Nephron progenitor cell (in vitro differentiated cells): ENCODE results near the gene PTBP3.

Experiments
- DNase-seq: peaks from one replicate; pipeline ENCODE4 v3.0.0; 2021
- H3K27ac Mint-ChIP-seq: 2 replicates; pipeline ENCODE4 v1.8.0; 2021; ENCODE audit warnings: mild to moderate bottlenecking, moderate library complexity, mixed read lengths
- H3K27me3 Mint-ChIP-seq: 2 replicates; pipeline ENCODE4 v1.8.0; 2021; ENCODE audit warnings: mild to moderate bottlenecking, low read depth, mixed read lengths; ENCODE audit not compliant: poor library complexity
- H3K36me3 Mint-ChIP-seq: 2 replicates; pipeline ENCODE4 v1.8.0; 2021; ENCODE audit warnings: low read depth, mixed read lengths
- H3K4me1 Mint-ChIP-seq: 2 replicates; pipeline ENCODE4 v1.8.0; 2021; ENCODE audit warnings: mixed read lengths
- H3K4me3 Mint-ChIP-seq: 2 replicates; pipeline ENCODE4 v1.8.0; 2021; ENCODE audit warnings: mild to moderate bottlenecking, moderate library complexity, mixed read lengths
- H3K9me3 Mint-ChIP-seq: 2 replicates; pipeline ENCODE4 v1.8.0; 2021; ENCODE audit warnings: mild to moderate bottlenecking, moderate library complexity, mixed read lengths
- TF ChIP-seq, protein P1 (sequence below): fragments of 200-600 bp; sonication (generic); IDR thresholded peaks from 2 replicates; pipeline ENCODE4 v1.5.0; 2021; ENCODE audit warnings: antibody characterized with exemption

Gene PTBP3

DNA sequence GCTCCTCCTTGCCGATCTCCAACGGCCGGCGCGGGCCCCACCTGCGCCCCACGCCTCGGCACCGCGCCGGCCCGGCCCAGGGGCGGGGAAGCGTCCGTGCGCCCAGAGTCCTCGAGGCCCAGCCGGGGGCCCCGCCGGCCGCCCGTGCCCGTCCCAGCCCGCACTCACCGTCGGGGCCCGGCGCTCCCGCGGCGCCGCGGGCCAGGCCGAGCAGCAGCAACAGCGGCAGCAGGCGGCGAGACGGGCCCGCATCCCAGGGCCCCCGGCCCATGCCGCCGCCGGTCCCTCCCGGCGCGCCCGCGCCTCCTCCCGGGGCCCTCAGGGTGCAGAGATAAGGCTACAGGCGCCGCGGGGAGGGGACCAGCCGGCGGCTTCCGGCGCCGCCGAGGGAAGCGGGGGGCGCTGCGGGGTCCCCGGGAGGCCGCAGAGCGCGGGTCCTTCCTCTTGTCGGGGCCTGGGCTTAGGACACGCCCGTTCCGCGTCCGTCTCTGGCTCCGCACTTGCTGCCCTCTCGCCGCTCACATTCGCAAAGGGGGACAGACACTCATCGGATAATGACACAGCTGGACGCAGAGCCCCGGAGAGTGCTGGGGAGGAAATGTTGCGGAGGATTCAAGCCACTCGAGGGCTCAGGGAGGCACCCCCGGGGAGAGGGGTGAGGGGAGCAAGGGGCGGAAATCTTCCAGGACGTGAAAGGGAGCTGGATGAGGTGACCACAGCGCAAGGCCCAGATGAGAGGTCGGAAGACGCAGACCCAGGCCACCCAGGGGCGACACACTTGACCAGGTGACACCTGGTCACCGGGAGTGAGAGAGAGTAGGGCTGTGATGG, 158.2 kb downstream of the PTBP3 start, which contains the start of gene SUSD1:
Gene SUSD1 (minus strand): TSS at position 333 of the 831 bp plus-strand sequence. CDS start 62 bp downstream, at position 271.
- H3K36me3 Mint-ChIP-seq, result peaks cover 22% of the 10 kb centered on the region
- no peaks in the 10 kb centered on the region for H3K9me3 Mint-ChIP-seq
- TF ChIP-seq, protein P1, sequence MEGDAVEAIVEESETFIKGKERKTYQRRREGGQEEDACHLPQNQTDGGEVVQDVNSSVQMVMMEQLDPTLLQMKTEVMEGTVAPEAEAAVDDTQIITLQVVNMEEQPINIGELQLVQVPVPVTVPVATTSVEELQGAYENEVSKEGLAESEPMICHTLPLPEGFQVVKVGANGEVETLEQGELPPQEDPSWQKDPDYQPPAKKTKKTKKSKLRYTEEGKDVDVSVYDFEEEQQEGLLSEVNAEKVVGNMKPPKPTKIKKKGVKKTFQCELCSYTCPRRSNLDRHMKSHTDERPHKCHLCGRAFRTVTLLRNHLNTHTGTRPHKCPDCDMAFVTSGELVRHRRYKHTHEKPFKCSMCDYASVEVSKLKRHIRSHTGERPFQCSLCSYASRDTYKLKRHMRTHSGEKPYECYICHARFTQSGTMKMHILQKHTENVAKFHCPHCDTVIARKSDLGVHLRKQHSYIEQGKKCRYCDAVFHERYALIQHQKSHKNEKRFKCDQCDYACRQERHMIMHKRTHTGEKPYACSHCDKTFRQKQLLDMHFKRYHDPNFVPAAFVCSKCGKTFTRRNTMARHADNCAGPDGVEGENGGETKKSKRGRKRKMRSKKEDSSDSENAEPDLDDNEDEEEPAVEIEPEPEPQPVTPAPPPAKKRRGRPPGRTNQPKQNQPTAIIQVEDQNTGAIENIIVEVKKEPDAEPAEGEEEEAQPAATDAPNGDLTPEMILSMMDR, result no peak
- peak; percentile 61 for DNase-seq
- H3K27me3 Mint-ChIP-seq, result peaks cover 17% of the 10 kb centered on the region
- H3K4me3 Mint-ChIP-seq, result peak within 1 kb of the TSS; percentile 92
- H3K4me1 Mint-ChIP-seq, result peaks cover 60% of the 10 kb centered on the region
- peak within 1 kb of the TSS; percentile 78 for H3K27ac Mint-ChIP-seq

DNA sequence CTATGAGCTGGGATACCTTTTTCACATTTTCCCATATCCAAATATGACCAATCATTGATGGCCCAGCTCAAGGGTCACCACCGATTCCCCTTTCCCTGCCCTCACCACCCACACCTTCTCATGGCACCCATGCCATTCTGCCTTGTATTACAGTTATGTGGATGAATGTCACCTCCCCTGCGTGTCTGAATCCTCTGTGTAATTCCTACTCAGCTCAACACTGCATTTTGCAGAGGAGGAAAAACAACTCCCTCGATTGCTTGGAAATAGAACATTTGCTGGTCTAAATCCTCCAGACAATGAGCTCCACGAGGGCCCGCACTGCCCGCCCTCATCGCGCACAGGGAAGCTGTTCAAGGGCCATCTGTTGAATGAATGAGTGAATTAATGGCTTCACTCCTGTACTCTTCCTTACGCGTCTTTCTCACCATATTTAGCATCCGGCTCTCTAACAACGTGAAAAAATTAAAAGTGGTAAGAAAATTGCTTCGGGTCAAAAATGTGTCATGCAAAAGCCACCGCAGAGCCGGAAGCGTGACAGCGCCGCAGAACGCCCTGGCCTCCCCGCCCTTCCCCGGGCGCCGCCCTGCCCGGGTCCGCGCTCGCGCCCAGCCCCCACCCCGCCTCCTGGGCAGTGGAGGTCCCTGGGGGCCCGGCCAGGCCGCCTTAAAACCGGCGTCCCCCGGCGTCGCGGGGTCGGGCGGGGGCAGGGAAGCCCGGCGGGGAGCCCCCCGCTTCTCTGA, 159.0 kb downstream of the PTBP3 start:
- peaks cover 56% of the 10 kb centered on the region for H3K4me1 Mint-ChIP-seq
- TF ChIP-seq, protein P1, result no peak
- peak; percentile 63 for DNase-seq

GRCh38 chr9:112173489-112174221, 159.8 kb downstream of the PTBP3 start:
- Mint-ChIP-seq H3K4me3 (peak overlapping the region; percentile 84), H3K36me3 (peaks cover 29% of the 10 kb centered on the region), H3K27ac (no peak overlapping the region), H3K27me3 (peaks cover 17% of the 10 kb centered on the region), H3K4me1 (peaks cover 64% of the 10 kb centered on the region), H3K9me3 (no peaks in the 10 kb centered on the region)
- TF ChIP-seq, protein P1, result no peak
- no peak for DNase-seq

More for the DNA sequence above, 159.0 kb downstream of the PTBP3 start:
- no peaks in the 10 kb centered on the region for H3K9me3 Mint-ChIP-seq
- H3K27ac Mint-ChIP-seq, result no peak overlapping the region
- peak overlapping the region; percentile 84 for H3K4me3 Mint-ChIP-seq
- peaks cover 17% of the 10 kb centered on the region for H3K27me3 Mint-ChIP-seq
- peaks cover 23% of the 10 kb centered on the region for H3K36me3 Mint-ChIP-seq

- no peaks in the 10 kb centered on the region for H3K9me3 Mint-ChIP-seq
- H3K4me3 Mint-ChIP-seq, result no peak overlapping the region
- peaks cover 70% of the 10 kb centered on the region for H3K4me1 Mint-ChIP-seq
- H3K36me3 Mint-ChIP-seq, result peaks cover 29% of the 10 kb centered on the region
- TF ChIP-seq, protein P1, result no peak
- no peak overlapping the region for H3K27ac Mint-ChIP-seq
- peaks cover 15% of the 10 kb centered on the region for H3K27me3 Mint-ChIP-seq
- no peak for DNase-seq
These were observed 162.5 kb downstream of the PTBP3 start for GRCh38 chr9:112170968-112171367.

- Mint-ChIP-seq H3K4me1 (peaks cover 63% of the 10 kb centered on the region), H3K27me3 (peaks cover 11% of the 10 kb centered on the region), H3K9me3 (no peaks in the 10 kb centered on the region), H3K4me3 (no peak overlapping the region), H3K36me3 (peaks cover 29% of the 10 kb centered on the region), H3K27ac (no peak overlapping the region)
- TF ChIP-seq, protein P1, result no peak
- no peak for DNase-seq
These were observed 163.2 kb downstream of the PTBP3 start for GRCh38 chr9:112170235-112170634.
